NCI-H1048 (cell line): ENCODE measurements around the gene CYP26B1.

ENCODE experiments used
- DNase-seq: peaks from one replicate; lab custom pipeline; 2025; lab: John Stamatoyannopoulos, UW

The CYP26B1 gene

GRCh38 chr2:72129681-72130340 lies 17.9 kb downstream of the CYP26B1 start:
- no peak for DNase-seq

GRCh38 chr2:72128843-72129227 lies 18.8 kb downstream of the CYP26B1 start:
- no peak for DNase-seq

GRCh38 chr2:72128059-72128842 lies 19.4 kb downstream of the CYP26B1 start:
- no peak for DNase-seq

GRCh38 chr2:72127401-72128058 lies 20.1 kb downstream of the CYP26B1 start:
- DNase-seq = no peak

- DNase-seq = no peak
These were observed 21.2 kb downstream of the CYP26B1 start for GRCh38 chr2:72126186-72127100.

- no peak for DNase-seq
These were observed 23.3 kb downstream of the CYP26B1 start for GRCh38 chr2:72124376-72124775.

GRCh38 chr2:72121153-72121552 lies 26.5 kb downstream of the CYP26B1 start:
- DNase-seq = no peak

GRCh38 chr2:72118951-72119350 lies 28.7 kb downstream of the CYP26B1 start:
- DNase-seq = no peak

GRCh38 chr2:72118386-72118785 lies 29.3 kb downstream of the CYP26B1 start:
- no peak for DNase-seq

GRCh38 chr2:72117718-72118117 lies 29.9 kb downstream of the CYP26B1 start:
- DNase-seq = no peak

- DNase-seq = no peak
These were observed 30.6 kb downstream of the CYP26B1 start for GRCh38 chr2:72117029-72117428.

- DNase-seq = no peak
These were observed 31.6 kb downstream of the CYP26B1 start for GRCh38 chr2:72116081-72116533.

- no peak for DNase-seq
These were observed 32.3 kb downstream of the CYP26B1 start for GRCh38 chr2:72115110-72116080.

GRCh38 chr2:72114693-72115051 lies 33.0 kb downstream of the CYP26B1 start:
- no peak for DNase-seq

GRCh38 chr2:72113847-72114692 lies 33.6 kb downstream of the CYP26B1 start:
- DNase-seq = no peak

GRCh38 chr2:72112981-72113846 lies 34.4 kb downstream of the CYP26B1 start:
- no peak for DNase-seq

- no peak for DNase-seq
These were observed 35.3 kb downstream of the CYP26B1 start for GRCh38 chr2:72112401-72112800.

GRCh38 chr2:72111061-72111460 lies 36.6 kb downstream of the CYP26B1 start:
- DNase-seq = no peak

GRCh38 chr2:72109904-72110303 lies 37.8 kb downstream of the CYP26B1 start:
- DNase-seq = no peak
